Measurements from ENCODE around the gene HECTD2. TPM values are rescaled to one million over a fixed set of nuclear protein-coding genes. Genes with fewer than 3 reads are reported as not detected.

Gene HECTD2
- total RNA-seq, 2 donors from 2014 or later, result 18.7 to 22.8 TPM

DNA sequence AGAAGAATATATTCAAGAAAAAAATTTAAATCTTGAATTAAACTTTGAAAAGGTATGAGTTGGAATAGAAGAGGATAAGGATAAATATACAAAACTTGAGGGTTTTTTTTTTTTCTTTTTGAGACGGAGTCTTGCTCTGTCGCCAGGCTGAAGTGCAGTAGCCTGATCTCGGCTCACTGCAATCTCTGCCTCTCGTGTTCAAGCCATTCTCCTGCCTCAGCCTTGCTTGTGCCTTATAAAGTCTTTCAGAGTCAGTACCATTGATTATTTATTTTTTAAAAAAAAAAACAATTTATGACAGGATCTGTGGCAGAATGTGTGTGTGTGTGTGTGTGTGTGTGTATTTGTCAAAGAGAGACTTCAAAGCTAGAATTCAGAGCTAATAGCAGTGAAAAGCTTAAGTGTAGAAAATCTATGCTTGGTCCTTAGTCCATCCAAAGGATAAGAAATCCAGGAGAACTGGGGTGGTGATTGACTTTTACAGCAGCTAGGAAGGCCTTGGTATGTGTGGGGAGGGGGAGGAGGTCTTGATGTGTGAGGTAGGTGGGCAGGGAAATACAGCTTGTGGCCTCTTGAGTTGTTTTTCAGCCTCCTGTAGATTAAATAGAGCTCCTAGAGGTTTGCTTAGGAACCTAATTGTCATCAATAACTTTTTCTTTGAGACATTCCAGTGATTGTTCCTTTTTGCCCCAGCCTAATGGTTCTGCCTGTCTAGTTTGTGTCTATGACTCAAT is 2.4 kb downstream of the HECTD2 start:
- no peak for DNase-seq (ENCODE audit: low spot score)
- H3K27me3 ChIP-seq (replicated peaks; ENCODE audit: insufficient read depth), result no peaks in the 10 kb centered on the region
- H3K4me1 ChIP-seq (replicated peaks), result no peaks in the 10 kb centered on the region
- no peak overlapping the region for H3K27ac ChIP-seq
- H3K4me3 ChIP-seq, result no peak overlapping the region
- intact Hi-C loops (cut with DNase I), result loop anchor here (5.0 kb wide), 1 partner anchor 220 kb away; the partner anchor contains the start of gene PPP1R3C
- H3K36me3 ChIP-seq, result no peaks in the 10 kb centered on the region
- TF ChIP-seq POLR2A (IDR thresholded peaks at IDR 0.05) (no peak), POLR2AphosphoS5 (IDR thresholded peaks at IDR 0.05) (no peak)
- TF ChIP-seq, protein P1, sequence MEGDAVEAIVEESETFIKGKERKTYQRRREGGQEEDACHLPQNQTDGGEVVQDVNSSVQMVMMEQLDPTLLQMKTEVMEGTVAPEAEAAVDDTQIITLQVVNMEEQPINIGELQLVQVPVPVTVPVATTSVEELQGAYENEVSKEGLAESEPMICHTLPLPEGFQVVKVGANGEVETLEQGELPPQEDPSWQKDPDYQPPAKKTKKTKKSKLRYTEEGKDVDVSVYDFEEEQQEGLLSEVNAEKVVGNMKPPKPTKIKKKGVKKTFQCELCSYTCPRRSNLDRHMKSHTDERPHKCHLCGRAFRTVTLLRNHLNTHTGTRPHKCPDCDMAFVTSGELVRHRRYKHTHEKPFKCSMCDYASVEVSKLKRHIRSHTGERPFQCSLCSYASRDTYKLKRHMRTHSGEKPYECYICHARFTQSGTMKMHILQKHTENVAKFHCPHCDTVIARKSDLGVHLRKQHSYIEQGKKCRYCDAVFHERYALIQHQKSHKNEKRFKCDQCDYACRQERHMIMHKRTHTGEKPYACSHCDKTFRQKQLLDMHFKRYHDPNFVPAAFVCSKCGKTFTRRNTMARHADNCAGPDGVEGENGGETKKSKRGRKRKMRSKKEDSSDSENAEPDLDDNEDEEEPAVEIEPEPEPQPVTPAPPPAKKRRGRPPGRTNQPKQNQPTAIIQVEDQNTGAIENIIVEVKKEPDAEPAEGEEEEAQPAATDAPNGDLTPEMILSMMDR (IDR thresholded peaks at IDR 0.05), result no peak
- WGBS, result 64% methylated on average over 4 of the region's 4 CpGs
- no peaks in the 10 kb centered on the region for H3K9me3 ChIP-seq

DNA sequence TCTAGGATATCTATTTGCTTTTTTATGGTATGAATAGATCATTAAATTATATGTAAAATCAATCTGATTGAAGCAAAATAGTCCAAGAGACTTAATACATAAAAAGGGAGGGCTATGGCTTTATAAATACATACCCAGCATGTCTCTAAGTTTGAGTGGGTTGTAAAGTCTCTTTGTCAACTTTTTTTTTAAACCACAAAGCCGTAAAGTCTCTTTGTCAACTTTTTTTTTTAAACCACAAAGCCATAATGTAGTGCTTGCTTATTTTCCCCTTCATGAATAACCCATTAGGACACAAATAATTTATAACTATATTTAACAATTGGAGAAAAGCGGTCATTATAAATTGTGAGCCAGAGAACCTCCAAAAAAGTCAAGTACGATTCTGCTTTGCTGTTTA is 5.7 kb downstream of the HECTD2 start:
- 29% methylated on average over 3 of the region's 3 CpGs for WGBS
- H3K27me3 ChIP-seq (replicated peaks; ENCODE audit: insufficient read depth), result no peaks in the 10 kb centered on the region
- no peaks in the 10 kb centered on the region for H3K36me3 ChIP-seq
- DNase-seq (ENCODE audit: low spot score), result no peak
- TF ChIP-seq POLR2A (IDR thresholded peaks at IDR 0.05) (no peak), POLR2AphosphoS5 (IDR thresholded peaks at IDR 0.05) (no peak)
- TF ChIP-seq, protein P1 (IDR thresholded peaks at IDR 0.05), result no peak
- intact Hi-C loops (cut with DNase I), result no loop called here
- no peaks in the 10 kb centered on the region for H3K9me3 ChIP-seq
- H3K27ac ChIP-seq, result no peak overlapping the region
- no peak overlapping the region for H3K4me3 ChIP-seq
- H3K4me1 ChIP-seq (replicated peaks), result no peaks in the 10 kb centered on the region

DNA sequence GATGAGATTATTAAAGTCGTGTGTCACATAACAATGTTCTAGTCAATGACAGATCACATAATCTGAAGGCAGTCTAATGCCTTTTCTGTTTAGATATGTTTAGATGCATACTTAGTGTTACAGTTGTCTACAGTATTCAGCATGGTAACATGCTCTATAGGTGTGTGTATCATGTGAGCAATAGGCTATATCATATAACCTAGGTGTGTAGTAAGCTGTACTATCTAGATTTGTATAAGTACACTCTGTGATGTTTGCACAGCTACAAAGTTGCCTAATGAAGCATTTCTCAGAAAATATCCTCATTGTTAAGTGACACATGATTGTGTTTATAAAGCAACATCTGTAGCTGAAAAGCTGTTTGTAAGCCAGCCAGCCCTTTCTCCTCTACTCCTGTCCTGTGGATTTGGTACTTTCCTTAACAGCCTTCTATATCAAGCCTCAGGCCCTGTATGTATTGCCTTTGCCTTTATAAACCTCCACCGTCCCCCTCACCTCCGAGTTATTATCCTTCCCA is 6.3 kb downstream of the HECTD2 start:
- 35% methylated on average over 3 of the region's 3 CpGs for WGBS
- no peaks in the 10 kb centered on the region for H3K27me3 ChIP-seq (replicated peaks; ENCODE audit: insufficient read depth)
- no peak for TF ChIP-seq POLR2AphosphoS5 (IDR thresholded peaks at IDR 0.05)
- TF ChIP-seq POLR2A (IDR thresholded peaks at IDR 0.05), result no peak
- TF ChIP-seq, protein P1 (IDR thresholded peaks at IDR 0.05), result no peak
- H3K36me3 ChIP-seq, result no peaks in the 10 kb centered on the region
- no peak for DNase-seq (ENCODE audit: low spot score)
- intact Hi-C loops (cut with DNase I), result no loop called here
- H3K4me3 ChIP-seq, result no peak overlapping the region
- H3K27ac ChIP-seq, result no peak overlapping the region
- H3K4me1 ChIP-seq (replicated peaks), result no peaks in the 10 kb centered on the region
- no peaks in the 10 kb centered on the region for H3K9me3 ChIP-seq

DNA sequence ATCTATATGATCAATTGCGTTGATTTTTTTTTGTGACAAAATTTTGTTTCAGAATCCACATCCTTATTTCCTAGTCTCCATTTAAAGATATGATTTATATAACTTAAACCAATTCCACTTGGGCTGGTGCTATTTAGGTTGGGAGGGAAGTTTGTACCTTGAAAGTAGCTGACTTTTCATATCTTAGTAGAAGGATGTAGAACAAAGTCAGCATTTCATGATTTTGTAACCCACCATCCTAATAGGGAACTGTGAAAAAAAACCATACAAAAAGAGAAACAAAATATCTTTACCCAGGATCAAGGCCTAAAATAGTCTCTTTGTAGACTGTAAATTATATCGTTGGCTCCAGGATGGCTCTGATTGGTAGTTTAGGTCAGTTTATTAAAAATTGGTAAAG is 8.3 kb downstream of the HECTD2 start:
- TF ChIP-seq POLR2AphosphoS5 (IDR thresholded peaks at IDR 0.05) (no peak), POLR2A (IDR thresholded peaks at IDR 0.05) (no peak)
- TF ChIP-seq, protein P1 (IDR thresholded peaks at IDR 0.05), result no peak

DNA sequence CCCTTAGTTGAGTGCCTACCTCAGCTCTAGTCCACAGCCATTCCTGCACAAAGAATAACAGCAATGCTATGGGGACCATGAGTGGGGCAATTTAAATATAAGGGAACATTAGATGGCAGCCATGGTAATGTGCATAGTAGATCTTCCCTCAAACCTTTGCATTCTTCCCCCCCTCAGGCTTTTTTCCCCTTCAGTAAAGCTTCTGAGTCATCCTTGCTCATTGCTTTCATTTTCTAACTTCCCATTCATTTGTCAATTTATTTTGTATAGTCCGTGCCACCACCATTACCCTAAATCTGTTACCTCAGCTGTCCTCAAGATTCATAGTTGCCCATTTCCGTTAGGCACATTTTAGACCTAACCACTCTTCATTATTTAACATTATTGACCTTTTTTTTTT is 10.7 kb downstream of the HECTD2 start:
- TF ChIP-seq POLR2A (IDR thresholded peaks at IDR 0.05) (no peak), POLR2AphosphoS5 (IDR thresholded peaks at IDR 0.05) (no peak)
- TF ChIP-seq, protein P1 (IDR thresholded peaks at IDR 0.05), result no peak
- no peak for DNase-seq (ENCODE audit: low spot score)
- Histone ChIP-seq H3K27me3 (replicated peaks; ENCODE audit: insufficient read depth) (no peaks in the 10 kb centered on the region), H3K9me3 (no peaks in the 10 kb centered on the region), H3K4me3 (no peak overlapping the region), H3K27ac (no peak overlapping the region), H3K36me3 (no peaks in the 10 kb centered on the region), H3K4me1 (replicated peaks) (no peaks in the 10 kb centered on the region)
- intact Hi-C loops (cut with DNase I), result no loop called here
- WGBS, result 93% methylated on average over 2 of the region's 2 CpGs

More for the DNA sequence above, 8.3 kb downstream of the HECTD2 start:
- intact Hi-C loops (cut with DNase I), result no loop called here
- no peak for DNase-seq (ENCODE audit: low spot score)
- Histone ChIP-seq H3K9me3 (no peaks in the 10 kb centered on the region), H3K36me3 (no peaks in the 10 kb centered on the region), H3K27me3 (replicated peaks; ENCODE audit: insufficient read depth) (no peaks in the 10 kb centered on the region), H3K27ac (no peak overlapping the region), H3K4me3 (no peak overlapping the region), H3K4me1 (replicated peaks) (no peaks in the 10 kb centered on the region)
- WGBS, result 85% methylated on average over 2 of the region's 2 CpGs
